Measurements from ENCODE around the gene SRSF8. TPM values are rescaled to one million over a fixed set of nuclear protein-coding genes. Genes with fewer than 3 reads are reported as not detected.
"Not testable (repeated sequence)": the region's sequence is repeated elsewhere in the genome, so short reads cannot be mapped to it uniquely, and the experiment has no call there.

Gene SRSF8
- total and polyA plus RNA-seq, 2 donors (not counting 1 experiment from before 2014, with no cell fraction given) = 44.4 to 69.5 TPM

DNA sequence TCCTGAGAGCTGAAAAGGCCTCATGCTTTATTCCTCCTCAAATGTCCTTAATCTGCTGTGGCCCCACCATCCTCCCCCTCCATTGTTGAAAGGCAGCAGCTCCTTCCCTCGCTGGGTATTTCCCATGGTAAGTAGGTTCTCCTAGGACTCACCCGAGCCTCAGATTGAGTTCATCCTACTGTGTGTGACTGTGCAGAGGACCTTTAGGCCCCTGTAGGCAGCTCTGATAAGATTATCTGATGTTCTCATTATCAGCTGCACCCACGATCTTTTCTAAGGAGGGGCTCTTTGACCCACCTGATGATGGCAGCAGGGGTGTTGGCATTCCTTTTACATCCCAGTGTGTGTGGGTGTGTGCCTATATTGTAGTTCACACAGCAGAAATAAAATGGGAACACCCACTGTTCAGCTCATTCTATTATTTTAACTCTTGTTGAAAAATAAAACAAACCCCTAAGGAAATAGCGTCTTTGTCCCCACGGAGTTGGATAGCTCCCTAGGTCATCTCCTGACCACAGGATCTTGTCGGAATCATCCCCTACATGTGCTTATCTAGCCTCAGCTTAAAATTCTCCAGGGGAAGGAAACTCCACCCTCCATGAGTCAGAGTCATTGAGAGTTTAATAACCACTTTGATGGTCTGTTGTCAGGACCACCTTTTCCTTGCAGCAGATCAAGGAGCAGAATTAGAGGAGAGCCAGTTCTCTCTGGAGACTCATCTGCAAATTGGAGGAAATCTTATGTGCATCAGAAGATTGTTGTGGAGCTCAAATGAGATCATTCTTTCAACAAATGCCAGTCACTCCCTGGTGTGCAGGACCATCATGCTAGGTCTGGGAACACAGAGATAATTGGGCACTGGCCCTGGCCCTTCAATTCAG lies 42.2 kb downstream of the SRSF8 start:
- peaks cover 0 to 25% of the 10 kb centered on the region in 2 experiments for H3K36me3 ChIP-seq (replicated peaks in 1 of 2; ENCODE audit: control extremely low read depth in 1 of 2, control insufficient read depth in 1 of 2, extremely low read depth in 1 of 2, insufficient read depth in 2 of 2, low read length in 1 of 2)
- DNase-seq (no peak), ATAC-seq (ENCODE audit: low read depth) (no peak)
- H3K27me3 ChIP-seq (replicated peaks in 1 of 4; ENCODE audit: control extremely low read depth in 1 of 4, control insufficient read depth in 3 of 4, insufficient read depth in 4 of 4, low read length in 3 of 4) = no peaks in the 10 kb centered on the region
- peaks cover 9% of the 10 kb centered on the region for H4K20me1 ChIP-seq (ENCODE audit: control insufficient read depth, insufficient read depth, low read length, poor library complexity, severe bottlenecking)
- H3K9me3 Mint-ChIP-seq (ENCODE audit: insufficient read depth) = no peaks in the 10 kb centered on the region
- CTCF ChIA-PET = interaction anchor here (0.7 to 2.1 kb wide), 5 partner anchors 17 to 1285 kb away, joined by 3 to 6 read pairs (median 3); partner anchors contain the start of genes ENDOD1 and SRSF8
- POLR2A ChIA-PET = interaction anchor here (0.9 kb wide), 1 partner anchor 20 kb away, joined by 4 read pairs; no protein-coding TSS in a partner anchor
- no peaks in the 10 kb centered on the region for H3K9me3 ChIP-seq (ENCODE audit: control extremely low read depth in 1 of 3, control insufficient read depth in 2 of 3, insufficient read depth in 1 of 3, low read length in 2 of 3)
- peaks cover 66% of the 10 kb centered on the region for H3K79me2 ChIP-seq (ENCODE audit: control insufficient read depth, insufficient read depth, low read length)
- peak overlapping the region in 3 of 5 experiments; percentile 18 to 37 (median 22) for H3K4me3 ChIP-seq (ENCODE audit: control extremely low read depth in 1 of 5, extremely low read depth in 1 of 5, insufficient read depth in 1 of 5, low read depth in 2 of 5, low read length in 4 of 5)
- peak overlapping the region; percentile 62 to 73 for H3K27ac ChIP-seq (ENCODE audit: low read length in 2 of 2)
- H3K4me1 ChIP-seq (ENCODE audit: control insufficient read depth in 2 of 2, insufficient read depth in 2 of 2, low read length in 2 of 2) = peaks cover 30 to 36% of the 10 kb centered on the region in 2 donors
- H3K4me3 Mint-ChIP-seq = peak overlapping the region; percentile 80
- peaks cover 60% of the 10 kb centered on the region for H3K4me1 Mint-ChIP-seq
- TF ChIP-seq, protein P1, sequence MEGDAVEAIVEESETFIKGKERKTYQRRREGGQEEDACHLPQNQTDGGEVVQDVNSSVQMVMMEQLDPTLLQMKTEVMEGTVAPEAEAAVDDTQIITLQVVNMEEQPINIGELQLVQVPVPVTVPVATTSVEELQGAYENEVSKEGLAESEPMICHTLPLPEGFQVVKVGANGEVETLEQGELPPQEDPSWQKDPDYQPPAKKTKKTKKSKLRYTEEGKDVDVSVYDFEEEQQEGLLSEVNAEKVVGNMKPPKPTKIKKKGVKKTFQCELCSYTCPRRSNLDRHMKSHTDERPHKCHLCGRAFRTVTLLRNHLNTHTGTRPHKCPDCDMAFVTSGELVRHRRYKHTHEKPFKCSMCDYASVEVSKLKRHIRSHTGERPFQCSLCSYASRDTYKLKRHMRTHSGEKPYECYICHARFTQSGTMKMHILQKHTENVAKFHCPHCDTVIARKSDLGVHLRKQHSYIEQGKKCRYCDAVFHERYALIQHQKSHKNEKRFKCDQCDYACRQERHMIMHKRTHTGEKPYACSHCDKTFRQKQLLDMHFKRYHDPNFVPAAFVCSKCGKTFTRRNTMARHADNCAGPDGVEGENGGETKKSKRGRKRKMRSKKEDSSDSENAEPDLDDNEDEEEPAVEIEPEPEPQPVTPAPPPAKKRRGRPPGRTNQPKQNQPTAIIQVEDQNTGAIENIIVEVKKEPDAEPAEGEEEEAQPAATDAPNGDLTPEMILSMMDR (IDR thresholded peaks at IDR 0.05) = no peak
- TF ChIP-seq EZH2 (IDR thresholded peaks at IDR 0.05; ENCODE audit: borderline replicate concordance, insufficient read depth, low read depth, low read length, poor library complexity, severe bottlenecking) = no peak
- no peaks in the 10 kb centered on the region for H3K27me3 Mint-ChIP-seq
- peak overlapping the region; percentile 80 for H2AFZ ChIP-seq (ENCODE audit: insufficient read depth, low read depth, low read length, poor library complexity, severe bottlenecking)
- peak overlapping the region; percentile 69 for H3K4me2 ChIP-seq (replicated peaks; ENCODE audit: low read depth, low read length, poor library complexity, severe bottlenecking)
- peak overlapping the region; percentile 90 for H3K27ac Mint-ChIP-seq
- intact Hi-C loops (cut with micrococcal nuclease) = no loop called here
- 100% methylated on average over 1 of the region's 6 CpGs for WGBS (ENCODE audit: insufficient coverage)
- H3K9ac ChIP-seq (ENCODE audit: low read length) = peak overlapping the region; percentile 16

DNA sequence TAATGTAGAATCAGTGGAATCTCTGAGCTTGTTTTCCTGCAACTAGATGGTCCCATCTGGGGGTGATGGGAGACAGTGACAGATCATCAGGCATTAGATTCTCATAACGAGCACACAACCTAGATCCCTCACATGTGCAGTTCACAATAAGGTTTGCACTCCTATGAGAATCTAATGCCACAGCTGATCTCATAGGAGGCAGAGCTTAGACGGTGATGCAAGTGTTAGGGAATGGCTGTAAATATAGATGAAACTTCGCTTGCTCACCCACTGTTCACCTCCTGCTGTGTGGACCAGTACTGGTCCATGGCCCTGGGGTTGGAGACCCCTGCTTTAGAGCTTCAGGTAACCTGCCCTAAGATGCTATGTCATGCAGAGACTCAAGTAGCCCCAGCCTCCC lies 44.8 kb downstream of the SRSF8 start:
- intact Hi-C loops (cut with micrococcal nuclease); H3K9ac ChIP-seq (ENCODE audit: low read length); H3K4me3 Mint-ChIP-seq; H3K27me3 Mint-ChIP-seq; H3K4me2 ChIP-seq (replicated peaks; ENCODE audit: low read depth, low read length, poor library complexity, severe bottlenecking); H3K27me3 ChIP-seq (replicated peaks in 1 of 4; ENCODE audit: control extremely low read depth in 1 of 4, control insufficient read depth in 3 of 4, insufficient read depth in 4 of 4, low read length in 3 of 4); POLR2A ChIA-PET; H3K9me3 Mint-ChIP-seq (ENCODE audit: insufficient read depth); H3K9me3 ChIP-seq (ENCODE audit: control extremely low read depth in 1 of 3, control insufficient read depth in 2 of 3, insufficient read depth in 1 of 3, low read length in 2 of 3); H3K27ac ChIP-seq (ENCODE audit: low read length in 2 of 2); H2AFZ ChIP-seq (ENCODE audit: insufficient read depth, low read depth, low read length, poor library complexity, severe bottlenecking); H3K27ac Mint-ChIP-seq; DNase-seq; H3K4me3 ChIP-seq (ENCODE audit: control extremely low read depth in 1 of 5, extremely low read depth in 1 of 5, insufficient read depth in 1 of 5, low read depth in 2 of 5, low read length in 4 of 5); ATAC-seq (ENCODE audit: low read depth): not testable (repeated sequence)
- Histone ChIP-seq H3K4me1 (ENCODE audit: control insufficient read depth in 2 of 2, insufficient read depth in 2 of 2, low read length in 2 of 2) (peaks cover 30 to 33% of the 10 kb centered on the region in 2 donors), H4K20me1 (ENCODE audit: control insufficient read depth, insufficient read depth, low read length, poor library complexity, severe bottlenecking) (peaks cover 20% of the 10 kb centered on the region), H3K36me3 (replicated peaks in 1 of 2; ENCODE audit: control extremely low read depth in 1 of 2, control insufficient read depth in 1 of 2, extremely low read depth in 1 of 2, insufficient read depth in 2 of 2, low read length in 1 of 2) (peaks cover 0 to 22% of the 10 kb centered on the region in 2 experiments), H3K79me2 (ENCODE audit: control insufficient read depth, insufficient read depth, low read length) (peaks cover 72% of the 10 kb centered on the region)
- CTCF ChIA-PET = interaction anchor here (1.3 kb wide), 1 partner anchor 22 kb away, joined by 3 read pairs; no protein-coding TSS in a partner anchor
- 100% methylated on average over 2 of the region's 3 CpGs for WGBS (ENCODE audit: insufficient coverage)
- peaks cover 47% of the 10 kb centered on the region for H3K4me1 Mint-ChIP-seq

Data from B cell (primary cell).